SK-N-MC (cell line): Measurements from ENCODE around the gene ZNF239.

Experiments used
- DNase-seq: peaks from one replicate; pipeline ENCODE4 v3.0.0-alpha.2; 2011; ENCODE audit warnings: low read depth, low spot score
- H3K27ac ChIP-seq: fragments of 200-600 bp; sonication (generic); 2 replicates; pipeline ENCODE4 v1.5.1; 2016; ENCODE audit warnings: mixed run types
- H3K36me3 ChIP-seq: fragments of 200-600 bp; sonication (generic); 2 replicates; pipeline ENCODE4 v1.6.1; 2017; ENCODE audit warnings: antibody characterized with exemption, low read length, mixed read lengths; ENCODE audit not compliant: insufficient read depth
- H3K4me3 ChIP-seq: fragments of 200-600 bp; sonication (generic); 2 replicates; pipeline ENCODE4 v1.5.1; 2016
- H3K9ac ChIP-seq: fragments of 200-600 bp; sonication (generic); 2 replicates; pipeline ENCODE4 v1.8.0; 2017; ENCODE audit warnings: mixed run types, mixed read lengths; ENCODE audit not compliant: insufficient read length
- H3K9me3 ChIP-seq: fragments of 200-600 bp; sonication (generic); 2 replicates; pipeline ENCODE4 v1.6.1; 2017; ENCODE audit warnings: low read depth, mild to moderate bottlenecking, antibody characterized with exemption, low read length, moderate library complexity, mixed read lengths
- EZH2 ChIP-seq: fragments of 200-600 bp; sonication (generic); IDR thresholded peaks from one replicate; pipeline ENCODE4 v1.6.1; 2017; ENCODE audit warnings: antibody characterized with exemption
- FOXP2 ChIP-seq: optimal IDR thresholded peaks from 2 replicates; pipeline ENCODE3; 2011; ENCODE audit warnings: mild to moderate bottlenecking, moderate library complexity; ENCODE audit not compliant: insufficient read depth; ENCODE audit errors: extremely low read length, control extremely low read depth
- POLR2AphosphoS5 ChIP-seq: IDR thresholded peaks from 2 replicates; pipeline ENCODE4 v1.6.1; 2012; ENCODE audit warnings: mild to moderate bottlenecking, low read depth, low read length, borderline replicate concordance

The ZNF239 gene

DNA sequence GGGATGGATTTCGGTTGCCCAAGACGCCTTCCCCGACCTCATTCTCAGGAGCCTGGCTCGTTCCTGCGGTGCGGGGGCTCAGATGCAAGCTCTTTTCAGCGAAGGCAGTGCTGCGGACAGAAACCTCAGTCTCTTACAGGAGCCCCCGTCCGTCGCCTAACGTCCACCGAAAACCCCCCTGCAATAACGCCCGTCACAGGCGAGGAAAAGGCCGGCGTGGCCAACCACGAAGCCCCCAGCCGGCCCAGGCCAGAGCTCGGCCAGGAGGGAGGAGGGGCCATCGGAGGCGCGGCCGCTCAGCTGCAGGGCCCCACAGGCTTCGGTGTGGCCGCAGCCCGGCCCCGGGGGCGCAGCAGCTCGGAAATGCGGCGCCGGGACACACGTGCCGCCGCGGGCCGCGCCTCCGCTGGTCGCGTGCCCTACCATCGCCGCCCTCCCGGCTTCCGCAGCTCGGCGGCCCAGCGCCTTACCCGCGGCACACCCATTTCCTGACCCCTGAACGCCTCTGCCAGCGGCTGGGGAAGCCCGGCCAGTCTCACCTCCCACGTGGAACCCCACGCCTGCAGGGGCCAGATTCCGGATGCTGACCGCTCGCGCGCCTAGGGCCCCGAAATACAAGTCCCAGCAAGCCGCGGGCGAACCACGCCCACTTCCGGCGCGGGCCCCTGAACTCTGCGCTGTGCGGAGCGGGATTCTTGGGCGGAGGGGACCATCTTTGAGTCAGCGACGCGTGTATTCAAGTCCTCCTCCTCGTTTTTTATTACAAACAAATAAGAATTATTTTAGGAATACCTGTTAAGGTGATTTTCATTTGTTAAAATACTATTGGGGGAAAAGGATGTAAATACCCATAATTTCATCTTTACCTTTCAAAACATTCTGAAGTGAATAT, at the start of gene ZNF239:
ZNF239 (minus strand) TSS at position 616 of the 892 bp plus-strand sequence. CDS start 16,537 bp downstream, outside the sequence.
- TF ChIP-seq EZH2 (no peak), FOXP2 (no peak), POLR2AphosphoS5 (peak; percentile 60; the same call in 1 of the 2 replicates)
- Histone ChIP-seq H3K9me3 (no peaks in the 10 kb centered on the region), H3K9ac (peak within 1 kb of the TSS; percentile 20), H3K4me3 (peak within 1 kb of the TSS; percentile 74), H3K36me3 (peaks cover 5% of the 10 kb centered on the region; the same call in 1 of the 2 replicates), H3K27ac (no peak within 1 kb of the TSS)
- no peak for DNase-seq

DNA sequence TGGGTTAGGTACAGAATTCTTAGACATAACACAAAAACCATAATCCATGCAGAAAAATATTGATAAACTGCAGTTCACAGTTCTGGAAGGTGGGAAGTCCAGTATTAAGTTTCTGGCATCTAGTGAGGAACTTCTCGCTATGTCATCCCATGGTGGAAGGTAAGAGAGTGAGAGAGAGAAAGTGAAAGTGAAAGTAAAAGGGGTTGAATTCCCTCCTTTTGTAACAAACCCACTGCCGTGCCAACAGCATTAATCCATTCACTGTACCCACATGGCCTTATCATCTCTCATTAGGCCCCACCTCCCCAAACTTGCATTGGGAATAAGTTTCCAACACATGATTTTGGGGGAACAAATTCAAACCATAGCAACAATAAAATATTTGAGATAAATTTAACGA, 48.9 kb upstream of the ZNF239 start:
- H3K9me3 ChIP-seq = no peaks in the 10 kb centered on the region
- no peak for TF ChIP-seq EZH2
- TF ChIP-seq FOXP2 = no peak
- TF ChIP-seq POLR2AphosphoS5 = no peak
- no peak overlapping the region for H3K27ac ChIP-seq
- no peaks in the 10 kb centered on the region for H3K36me3 ChIP-seq
- H3K4me3 ChIP-seq = no peak overlapping the region
- no peak for DNase-seq
- no peak overlapping the region for H3K9ac ChIP-seq

DNA sequence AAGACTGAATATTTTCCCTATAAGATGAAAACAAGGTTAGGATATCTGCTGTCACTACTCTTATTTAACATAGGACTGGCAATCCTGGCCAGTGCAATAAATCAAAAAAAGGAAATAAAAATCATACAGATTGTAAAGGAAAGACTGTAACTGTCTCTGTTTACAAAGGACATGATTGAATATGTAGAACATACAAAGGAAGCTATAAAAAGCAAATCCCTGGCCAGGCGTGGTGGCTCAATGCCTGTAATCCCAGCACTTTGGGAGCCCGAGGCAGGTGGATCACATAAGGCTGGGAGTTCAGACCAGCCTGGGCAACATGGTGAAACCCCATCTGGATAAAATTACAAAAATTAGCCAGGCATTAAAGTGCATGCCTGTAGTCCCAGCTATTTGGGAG, 47.6 kb upstream of the ZNF239 start:
- no peak overlapping the region for H3K9ac ChIP-seq
- H3K36me3 ChIP-seq = no peaks in the 10 kb centered on the region; the same call in 1 of the 2 replicates
- H3K4me3 ChIP-seq = no peak overlapping the region
- H3K9me3 ChIP-seq = no peaks in the 10 kb centered on the region
- TF ChIP-seq POLR2AphosphoS5 (no peak), EZH2 (no peak), FOXP2 (no peak)
- H3K27ac ChIP-seq = no peak overlapping the region
- no peak for DNase-seq

DNA sequence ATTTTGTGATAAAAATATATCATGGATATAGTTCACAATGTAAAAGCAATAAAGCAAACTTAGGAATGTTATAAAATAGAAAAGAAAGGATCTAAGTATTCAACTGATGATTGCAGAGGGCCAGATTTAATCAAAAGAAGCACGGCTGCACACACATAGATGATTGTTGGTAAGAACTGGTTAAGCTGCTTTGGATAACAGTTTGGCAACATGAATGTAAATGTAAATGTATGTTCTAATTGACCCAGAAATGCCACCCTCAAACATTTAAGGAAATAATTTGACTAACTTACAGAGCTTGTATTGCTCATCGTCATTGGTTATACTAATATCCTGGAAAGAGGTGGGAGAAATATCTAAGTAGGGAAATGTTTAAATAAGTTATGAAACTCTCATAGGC, 45.0 kb upstream of the ZNF239 start:
- Histone ChIP-seq H3K9me3 (no peaks in the 10 kb centered on the region), H3K36me3 (peaks cover 14% of the 10 kb centered on the region), H3K27ac (no peak overlapping the region), H3K9ac (no peak overlapping the region), H3K4me3 (no peak overlapping the region)
- no peak for TF ChIP-seq EZH2
- TF ChIP-seq FOXP2 = no peak
- TF ChIP-seq POLR2AphosphoS5 = no peak
- DNase-seq = no peak

DNA sequence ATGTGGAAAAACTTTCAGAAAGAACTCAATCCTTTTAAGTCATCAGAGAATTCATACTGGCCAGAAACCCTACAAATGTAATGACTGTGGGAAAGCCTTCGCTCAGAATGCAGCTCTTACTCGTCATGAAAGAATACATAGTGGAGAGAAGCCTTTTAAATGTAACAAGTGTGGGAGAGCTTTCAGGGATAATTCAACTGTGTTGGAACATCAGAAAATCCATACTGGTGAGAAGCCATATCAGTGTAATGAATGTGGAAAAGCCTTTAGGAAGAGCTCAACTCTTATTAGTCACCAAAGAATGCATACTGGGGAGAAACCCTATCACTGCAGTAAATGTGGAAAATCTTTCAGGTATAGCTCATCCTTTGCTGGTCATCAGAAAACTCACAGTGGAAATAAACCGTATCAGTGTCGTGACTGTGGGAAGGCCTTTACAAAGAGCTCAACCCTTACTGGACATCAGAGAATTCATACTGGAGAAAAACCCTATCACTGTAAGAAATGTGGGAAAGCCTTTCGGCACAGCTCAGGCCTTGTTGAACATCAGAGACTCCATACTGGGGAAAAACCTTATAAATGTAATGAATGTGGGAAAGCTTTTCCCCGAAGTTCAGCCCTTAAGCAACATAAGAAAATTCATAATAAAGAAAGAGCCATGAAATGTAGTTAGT, 42.4 kb upstream of the ZNF239 start:
- Histone ChIP-seq H3K36me3 (peaks cover 14% of the 10 kb centered on the region), H3K9me3 (no peaks in the 10 kb centered on the region), H3K9ac (no peak overlapping the region), H3K4me3 (no peak overlapping the region), H3K27ac (no peak overlapping the region)
- TF ChIP-seq FOXP2 (no peak), EZH2 (no peak), POLR2AphosphoS5 (no peak)
- no peak for DNase-seq

DNA sequence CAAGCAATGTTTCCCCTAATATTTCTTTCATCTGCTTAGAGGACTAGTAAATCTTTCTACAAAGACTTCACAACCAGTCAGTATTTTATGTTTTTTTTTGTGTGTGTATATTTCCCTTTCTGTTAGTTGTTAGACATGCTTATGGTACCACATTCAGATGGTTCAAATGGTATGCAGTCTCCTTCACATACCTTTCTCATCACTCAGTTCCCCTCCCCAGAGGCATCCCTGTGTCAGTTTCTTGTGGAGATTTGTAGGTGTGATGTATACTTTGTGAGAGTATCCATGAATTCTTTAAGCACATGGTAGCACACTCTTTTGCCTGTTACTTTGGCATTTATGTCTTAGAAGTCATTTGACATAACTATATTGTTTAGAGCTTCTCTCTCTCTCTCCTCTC, 36.2 kb upstream of the ZNF239 start:
- DNase-seq = no peak
- H3K9me3 ChIP-seq = no peaks in the 10 kb centered on the region
- peaks cover under 1% of the 10 kb centered on the region; the same call in 1 of the 2 replicates for H3K36me3 ChIP-seq
- H3K9ac ChIP-seq = no peak overlapping the region
- H3K4me3 ChIP-seq = no peak overlapping the region
- no peak overlapping the region for H3K27ac ChIP-seq
- TF ChIP-seq POLR2AphosphoS5 = no peak
- no peak for TF ChIP-seq EZH2
- no peak for TF ChIP-seq FOXP2

DNA sequence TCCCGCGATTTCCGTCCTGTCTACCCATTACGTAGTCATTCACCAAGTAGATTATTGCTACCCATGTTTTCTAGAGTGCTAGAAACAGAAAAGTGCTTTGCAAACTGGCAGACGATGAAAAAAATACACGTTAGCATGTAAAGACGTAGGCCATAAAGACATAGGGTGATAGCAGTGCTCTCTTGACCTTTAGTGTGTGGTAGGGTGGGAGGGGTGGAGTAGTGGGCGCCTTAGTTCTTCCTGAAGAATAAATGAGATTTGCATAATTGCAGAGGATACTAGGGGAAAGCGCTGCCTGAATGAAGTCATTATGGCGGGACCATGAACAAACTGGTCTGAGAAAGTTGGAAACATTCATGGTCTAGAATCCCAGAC, 32.8 kb upstream of the ZNF239 start:
- Histone ChIP-seq H3K9ac (no peak overlapping the region), H3K27ac (no peak overlapping the region), H3K4me3 (peak overlapping the region; percentile 78), H3K9me3 (no peaks in the 10 kb centered on the region), H3K36me3 (no peaks in the 10 kb centered on the region; the same call in 1 of the 2 replicates)
- TF ChIP-seq FOXP2 = no peak
- TF ChIP-seq EZH2 = no peak
- no peak for TF ChIP-seq POLR2AphosphoS5
- DNase-seq = no peak

DNA sequence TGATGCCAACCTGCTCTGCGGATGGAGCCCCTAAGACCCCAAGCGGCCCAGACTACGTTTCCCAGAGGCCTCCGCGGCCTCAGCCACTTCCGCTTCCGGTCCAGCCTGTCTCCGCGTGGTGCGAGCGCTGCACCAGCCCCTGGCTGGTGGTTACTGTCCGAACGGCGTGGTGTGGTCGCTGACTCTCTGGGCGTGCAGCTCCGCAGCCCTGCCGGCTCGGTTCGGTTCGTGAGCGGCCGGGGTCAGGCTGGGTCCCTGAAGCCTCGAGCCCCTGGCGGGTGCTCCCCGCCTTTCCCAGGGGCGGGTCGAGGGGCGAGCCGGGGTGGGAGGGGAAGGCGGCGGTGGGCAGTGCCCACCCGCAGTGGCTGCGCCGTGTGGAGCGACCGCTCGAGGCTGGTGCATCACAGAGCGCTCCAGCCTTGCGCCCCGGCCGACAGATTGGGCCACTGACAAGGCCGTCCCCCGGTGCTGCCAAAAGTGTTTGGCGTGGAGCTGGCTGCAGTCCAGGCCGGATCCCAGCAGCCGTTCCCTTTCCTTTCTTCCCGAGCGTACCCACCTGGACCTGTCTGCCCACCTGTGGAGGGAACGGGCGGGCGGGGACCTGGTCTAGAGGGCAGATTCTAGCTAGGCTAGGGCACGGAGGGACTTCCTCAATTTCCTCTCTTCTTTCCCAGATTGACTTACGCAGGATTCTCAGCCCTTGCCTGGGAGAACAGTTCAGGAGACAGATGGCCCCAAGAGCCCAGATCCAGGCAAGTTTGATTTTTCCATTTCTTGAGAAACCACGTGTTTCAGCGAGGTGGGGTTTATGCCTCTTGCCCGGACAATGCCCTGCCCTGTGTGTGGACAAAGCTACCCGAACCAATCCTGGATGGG, 32.1 kb upstream of the ZNF239 start, which contains the start of gene ZNF485:
ZNF485 (plus strand) TSS at position 116 of the 876 bp plus-strand sequence; CDS start at position 729, 613 bp downstream.
- Histone ChIP-seq H3K36me3 (no peaks in the 10 kb centered on the region; the same call in 1 of the 2 replicates), H3K9ac (peak within 1 kb of the TSS; percentile 62), H3K4me3 (peak within 1 kb of the TSS; percentile 78), H3K27ac (no peak within 1 kb of the TSS), H3K9me3 (no peaks in the 10 kb centered on the region)
- no peak for TF ChIP-seq EZH2
- TF ChIP-seq POLR2AphosphoS5 = peak; percentile 78
- no peak for DNase-seq
